Superior temporal gyrus (tissue), 1 donor: ENCODE measurements around the gene MROH7.

Experiments used
- DNase-seq: peaks from one replicate; pipeline ENCODE4 v3.0.0-alpha.2; 2016; ENCODE audit errors: extremely low spot score

The MROH7 gene

GRCh38 chr1:54697896-54698295 is 56.3 kb downstream of the MROH7 start:
- DNase-seq = no peak

- DNase-seq = no peak
Observed at GRCh38 chr1:54698346-54698745, 56.8 kb downstream of the MROH7 start.

- DNase-seq = no peak
Observed at GRCh38 chr1:54699936-54700525, 58.4 kb downstream of the MROH7 start.

- no peak for DNase-seq
Observed at GRCh38 chr1:54701066-54701465, 59.5 kb downstream of the MROH7 start.

GRCh38 chr1:54701996-54702395 is 60.4 kb downstream of the MROH7 start:
- no peak for DNase-seq

- no peak for DNase-seq
Observed at GRCh38 chr1:54703471-54703870, 61.9 kb downstream of the MROH7 start.

- DNase-seq = no peak
Observed at GRCh38 chr1:54705153-54705552, 63.6 kb downstream of the MROH7 start.

GRCh38 chr1:54706419-54706818 is 64.8 kb downstream of the MROH7 start:
- no peak for DNase-seq

- no peak for DNase-seq
Observed at GRCh38 chr1:54708385-54708784, 66.8 kb downstream of the MROH7 start.

- no peak for DNase-seq
Observed at GRCh38 chr1:54709547-54710292, 68.1 kb downstream of the MROH7 start.

GRCh38 chr1:54710434-54710833 is 68.8 kb downstream of the MROH7 start:
- DNase-seq = no peak

GRCh38 chr1:54710841-54711240 is 69.3 kb downstream of the MROH7 start:
- no peak for DNase-seq

- DNase-seq = no peak
Observed at GRCh38 chr1:54711536-54711935, 70.0 kb downstream of the MROH7 start.

- no peak for DNase-seq
Observed at GRCh38 chr1:54714881-54715492, 73.4 kb downstream of the MROH7 start.

- peak; percentile 86 for DNase-seq
Observed at GRCh38 chr1:54715493-54716298, 74.1 kb downstream of the MROH7 start, which contains the start of gene TTC4. Gene TTC4 (plus strand): TSS chr1:54715861. CDS start chr1:54715909, 48 bp downstream.

- DNase-seq = no peak
Observed at GRCh38 chr1:54716299-54717047, 74.9 kb downstream of the MROH7 start.

GRCh38 chr1:54721719-54722118 is 80.1 kb downstream of the MROH7 start:
- no peak for DNase-seq

- no peak for DNase-seq
Observed at GRCh38 chr1:54723985-54724384, 82.4 kb downstream of the MROH7 start.

- no peak for DNase-seq
Observed at GRCh38 chr1:54724771-54725170, 83.2 kb downstream of the MROH7 start.

- no peak for DNase-seq
Observed at GRCh38 chr1:54728027-54728426, 86.4 kb downstream of the MROH7 start.

GRCh38 chr1:54736685-54737084 is 95.1 kb downstream of the MROH7 start:
- no peak for DNase-seq
